ENCODE results near the gene CDC26.

Gene CDC26

GRCh38 chr9:113219186-113219936, 56.0 kb downstream of the CDC26 start:
- Histone ChIP-seq H3K36me3 (ENCODE audit: insufficient read depth, low read length) (peaks cover 3% of the 10 kb centered on the region), H3K27ac (ENCODE audit: low read depth, low read length) (no peak overlapping the region), H3K4me1 (ENCODE audit: insufficient read depth, low read length) (peaks cover 27% of the 10 kb centered on the region), H3K9ac (ENCODE audit: low read length) (no peak overlapping the region), H3K27me3 (ENCODE audit: control insufficient read depth in 1 of 2, insufficient read depth in 2 of 2, low read length in 2 of 2) (no peaks in the 10 kb centered on the region), H3K9me3 (ENCODE audit: low read length) (no peaks in the 10 kb centered on the region), H3K4me3 (ENCODE audit: low read depth in 1 of 2, low read length in 2 of 2) (no peak overlapping the region)

All from muscle layer of colon (tissue), 2 donors.